ENCODE results near the gene GATA5. TPM values are rescaled to one million over a fixed set of nuclear protein-coding genes. Genes with fewer than 3 reads are reported as not detected.

The GATA5 gene
- polyA plus RNA-seq, 12 donors = 0.06 to 0.25 (median 0.09) TPM; not detected in 6

GRCh38 chr20:62418709-62419487, 56.9 kb downstream of the GATA5 start:
- no peak for DNase-seq

GRCh38 chr20:62417981-62418708, 57.6 kb downstream of the GATA5 start:
- DNase-seq = no peak

GRCh38 chr20:62416651-62417637, 58.9 kb downstream of the GATA5 start:
- DNase-seq = no peak

- DNase-seq = no peak
These were observed 60.3 kb downstream of the GATA5 start for GRCh38 chr20:62415354-62416111.

- DNase-seq = no peak
These were observed 61.8 kb downstream of the GATA5 start for GRCh38 chr20:62413896-62414481.

Other genes starting within 250 kb of the GATA5 start
- gene OSBPL2, start 237.5 kb downstream of the GATA5 start, polyA plus RNA-seq (ENCODE audit: insufficient read length in 12 of 12) = 10 to 100 TPM in 11 of 12 donors, not detected in 1; 24.1 to 43.3 (median 30.6) TPM
- 10 to 100 TPM in 11 of 12 donors, not detected in 1; 37.5 to 62.4 (median 46.7) TPM for gene ADRM1, start 173.0 kb downstream of the GATA5 start, polyA plus RNA-seq (ENCODE audit: insufficient read length in 12 of 12)
- 100 to 1,000 TPM in 2 of 12 donors, 10 to 100 TPM in 10; 43.3 to 663 (median 58.4) TPM for gene LAMA5, start 108.7 kb downstream of the GATA5 start, polyA plus RNA-seq (ENCODE audit: insufficient read length in 12 of 12)
- 1,000 to 10,000 TPM in 8 of 12 donors, 100 to 1,000 TPM in 3, not detected in 1; 692 to 1,144 (median 1,032) TPM for gene RPS21, start 88.9 kb downstream of the GATA5 start, polyA plus RNA-seq (ENCODE audit: insufficient read length in 12 of 12)
- 10 to 100 TPM in 1 of 12 donors, 1 to 10 TPM in 10, not detected in 1; 4.1 to 10.6 (median 5.1) TPM for gene CABLES2, start 68.7 kb downstream of the GATA5 start, polyA plus RNA-seq (ENCODE audit: insufficient read length in 12 of 12)
- 1 to 10 TPM in 1 of 12 donors, under 1 TPM in 2, not detected in 9; 0.20 to 2.8 (median 0.68) TPM for gene RBBP8NL, start 48.5 kb downstream of the GATA5 start, polyA plus RNA-seq (ENCODE audit: insufficient read length in 12 of 12)
- 1 to 10 TPM in 2 of 12 donors, under 1 TPM in 8, not detected in 2; 0.34 to 2.1 (median 0.60) TPM for gene SLCO4A1, start 166.5 kb upstream of the GATA5 start, polyA plus RNA-seq (ENCODE audit: insufficient read length in 12 of 12)
- gene NTSR1, start 232.8 kb upstream of the GATA5 start, polyA plus RNA-seq (ENCODE audit: insufficient read length in 12 of 12) = under 1 TPM in 9 of 12 donors, not detected in 3; 0.04 to 0.24 (median 0.14) TPM

All from muscle of arm (tissue), 12 donors.